GM21515 (cell line): ENCODE data around the gene CDC14B.
"Not testable (repeated sequence)": the region's sequence is repeated elsewhere in the genome, so short reads cannot be mapped to it uniquely, and the experiment has no call there.

ENCODE experiments used
- ATAC-seq: cut with Tn5 transposase; IDR thresholded peaks from one replicate; pipeline ENCODE4 v1.9.1; 2021; ENCODE audit not compliant: unreplicated experiment

The CDC14B gene

GRCh38 chr9:96626912-96627311, 7.3 kb upstream of the CDC14B start:
- no peak for ATAC-seq

- no peak for ATAC-seq
Observed at GRCh38 chr9:96621618-96622017, 2.0 kb upstream of the CDC14B start.

GRCh38 chr9:96620832-96621269, 1.2 kb upstream of the CDC14B start:
- ATAC-seq: no peak

GRCh38 chr9:96620181-96620514, 505 bp upstream of the CDC14B start:
- ATAC-seq: no peak

DNA sequence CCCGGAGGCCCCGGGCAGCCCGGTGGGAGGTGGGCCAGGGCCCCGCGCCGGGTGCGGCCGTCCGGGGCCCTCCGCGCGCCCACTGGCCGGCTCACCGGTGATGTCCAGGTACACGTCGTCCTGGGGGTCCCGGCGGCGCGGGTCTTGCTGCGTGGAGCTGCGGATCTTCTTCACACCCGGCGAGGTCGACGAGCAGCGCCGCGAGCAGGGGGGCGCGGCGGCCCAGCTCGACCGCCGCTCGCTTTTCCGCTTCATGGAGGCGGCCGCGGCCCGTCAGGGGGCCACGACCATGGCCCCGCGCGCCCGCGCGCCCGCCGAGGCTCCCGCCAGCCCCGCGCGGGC, 548 bp downstream of the CDC14B start:
- no peak for ATAC-seq

DNA sequence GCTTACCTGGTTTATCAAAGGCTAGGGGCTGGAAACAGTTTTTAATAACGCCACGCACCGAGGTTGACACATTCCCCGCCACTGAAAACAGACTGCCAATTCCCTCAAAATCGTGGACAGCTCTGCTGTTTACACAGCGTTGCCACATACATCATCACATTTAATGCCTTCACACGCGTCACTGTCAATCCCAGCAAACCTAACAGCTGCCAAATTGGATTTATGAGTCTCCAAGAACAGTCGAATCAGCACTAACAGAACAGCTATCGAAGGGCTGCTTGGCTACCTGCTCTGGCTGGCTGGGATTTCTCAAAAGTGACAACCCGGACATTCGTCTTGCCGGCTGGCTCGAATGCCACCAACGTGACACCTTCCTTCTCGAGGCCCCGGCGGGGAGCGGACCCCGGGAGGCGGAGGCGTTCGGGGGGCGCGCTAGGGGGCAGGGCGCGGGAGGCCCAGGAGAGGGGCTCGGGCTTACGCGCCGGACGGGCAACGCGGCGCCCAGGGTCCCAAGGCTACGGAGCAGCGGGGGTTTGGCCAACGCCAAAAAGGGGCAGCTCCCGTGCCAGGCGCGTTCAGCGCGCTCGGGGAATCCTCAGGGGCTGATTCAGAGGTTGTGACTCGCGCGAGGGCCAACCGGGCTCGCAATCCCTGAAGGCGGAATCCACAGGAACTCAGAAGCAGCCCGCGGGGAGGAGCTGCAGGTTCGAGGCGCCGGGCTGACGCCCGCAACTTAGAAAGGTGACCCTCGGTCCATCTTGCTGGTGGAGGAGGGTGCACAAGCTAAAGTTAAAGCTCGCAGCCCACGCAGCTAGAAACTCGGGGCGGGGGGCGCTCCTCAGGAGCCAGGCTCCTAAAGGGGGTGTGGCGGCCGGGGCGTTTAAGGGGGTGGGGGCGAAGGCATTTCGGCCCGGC, 1.2 kb downstream of the CDC14B start:
- ATAC-seq: no peak

- ATAC-seq: no peak
Observed at GRCh38 chr9:96617439-96618185, 2.0 kb downstream of the CDC14B start.

- no peak for ATAC-seq
Observed at GRCh38 chr9:96616817-96617438, 2.7 kb downstream of the CDC14B start.

GRCh38 chr9:96615411-96615810, 4.2 kb downstream of the CDC14B start:
- no peak for ATAC-seq

- not testable (repeated sequence) for ATAC-seq
Observed at GRCh38 chr9:96614664-96615063, 5.0 kb downstream of the CDC14B start.

DNA sequence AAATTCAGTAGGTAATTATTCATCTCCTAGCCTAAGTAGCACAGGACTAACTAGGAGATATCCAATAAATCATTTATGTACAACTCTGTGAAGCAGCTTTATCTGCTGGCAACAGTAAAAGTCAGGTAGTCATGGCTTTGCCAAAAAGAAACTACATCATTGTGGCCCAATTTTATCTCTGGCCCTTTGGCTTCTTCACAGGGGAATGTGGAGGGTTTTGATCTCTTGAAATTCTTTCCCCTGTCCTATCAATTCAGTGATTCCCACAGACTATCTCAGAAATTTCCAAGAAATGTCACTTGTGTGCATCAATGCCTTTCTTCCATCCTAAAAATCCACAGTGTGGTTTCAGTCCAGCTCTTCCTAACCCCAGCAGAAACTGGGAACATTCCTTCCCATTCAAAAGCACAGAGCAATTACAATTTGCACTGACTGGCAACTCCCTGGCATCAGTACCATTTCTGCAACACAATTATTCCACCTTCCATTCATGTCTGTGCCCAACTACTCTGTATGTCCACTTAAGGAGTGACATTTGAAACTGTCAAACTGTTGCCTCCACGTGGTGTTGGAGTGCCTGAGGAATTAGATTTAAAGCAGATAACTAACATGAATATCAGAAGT, 6.6 kb downstream of the CDC14B start:
- no peak for ATAC-seq

DNA sequence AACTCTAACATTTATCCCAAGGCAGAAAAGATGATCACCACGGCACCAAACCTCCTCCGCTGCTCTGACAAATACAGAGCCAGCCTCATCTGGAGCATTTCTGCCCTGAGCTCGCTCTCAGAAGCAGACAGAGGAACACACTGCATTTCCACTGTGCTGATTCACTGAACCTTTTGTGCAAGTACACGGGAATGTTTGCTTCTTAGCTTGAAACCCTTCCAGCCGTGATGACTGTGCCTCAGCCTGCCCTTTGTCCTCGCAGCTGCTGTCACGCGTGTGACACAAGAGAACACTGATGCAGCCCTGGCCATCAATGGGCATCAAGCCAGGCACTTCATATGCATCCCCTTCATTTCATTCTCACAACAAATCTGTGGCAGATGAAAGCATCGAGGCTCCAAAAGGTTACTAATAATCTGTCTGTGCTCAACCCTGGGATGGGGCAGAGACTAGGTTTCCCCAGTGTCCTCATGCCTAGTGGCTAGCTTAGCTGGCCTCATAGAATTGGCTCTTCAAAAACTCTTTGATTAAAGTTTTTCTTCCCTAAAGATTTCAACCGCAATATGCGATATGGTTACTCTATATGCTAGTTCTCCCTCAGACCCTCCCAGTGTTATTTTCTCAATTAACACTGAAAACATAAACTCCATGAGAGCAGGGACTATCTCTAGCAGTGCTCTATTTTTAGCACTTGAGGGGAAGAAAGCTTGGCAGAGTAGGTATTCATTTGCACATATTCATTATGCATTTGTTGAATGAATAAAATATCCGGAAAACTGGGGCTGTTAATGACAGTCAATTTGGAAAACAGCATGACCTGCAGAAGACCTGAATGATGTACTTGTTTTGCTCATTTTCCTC, 7.3 kb downstream of the CDC14B start:
- no peak for ATAC-seq

DNA sequence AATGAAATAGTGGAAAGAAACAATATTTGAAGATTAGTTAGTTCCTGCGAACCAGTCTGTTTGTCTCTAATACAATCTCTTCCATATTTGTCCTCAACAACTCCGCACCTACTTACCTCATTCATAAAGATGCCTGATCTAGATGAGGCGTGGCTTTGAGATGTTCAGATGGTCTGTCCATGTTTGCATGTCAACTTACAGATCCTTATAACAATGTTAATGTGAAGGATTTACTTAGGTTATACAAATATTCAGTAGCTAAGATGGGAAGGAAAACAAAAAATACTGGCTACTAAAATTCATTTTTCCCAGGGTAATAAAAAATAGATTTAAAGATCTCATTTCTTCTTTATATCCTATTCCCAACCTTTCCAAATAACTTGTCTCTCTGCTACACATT, 8.3 kb downstream of the CDC14B start:
- ATAC-seq: no peak

- ATAC-seq: no peak
Observed at GRCh38 chr9:96609732-96610131, 9.9 kb downstream of the CDC14B start.

DNA sequence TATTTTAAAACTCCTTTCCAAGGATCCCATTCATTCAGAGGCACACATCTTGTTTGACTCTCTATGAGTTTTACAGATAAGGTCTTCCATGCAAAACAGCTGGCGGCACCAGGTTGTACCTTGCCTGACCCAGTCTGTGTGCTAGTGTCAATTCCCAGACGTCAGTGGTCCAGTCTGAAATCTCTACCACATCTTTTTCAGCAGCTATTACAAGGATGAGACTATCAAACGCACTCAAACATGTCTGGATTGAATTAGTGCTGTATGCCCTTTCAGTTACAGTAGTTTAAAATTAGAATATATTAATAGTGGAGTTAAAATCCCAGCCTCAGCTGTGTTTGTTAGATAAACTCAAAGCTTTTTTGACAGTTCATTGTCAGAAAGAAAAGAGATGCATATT, 11.7 kb downstream of the CDC14B start:
- no peak for ATAC-seq

DNA sequence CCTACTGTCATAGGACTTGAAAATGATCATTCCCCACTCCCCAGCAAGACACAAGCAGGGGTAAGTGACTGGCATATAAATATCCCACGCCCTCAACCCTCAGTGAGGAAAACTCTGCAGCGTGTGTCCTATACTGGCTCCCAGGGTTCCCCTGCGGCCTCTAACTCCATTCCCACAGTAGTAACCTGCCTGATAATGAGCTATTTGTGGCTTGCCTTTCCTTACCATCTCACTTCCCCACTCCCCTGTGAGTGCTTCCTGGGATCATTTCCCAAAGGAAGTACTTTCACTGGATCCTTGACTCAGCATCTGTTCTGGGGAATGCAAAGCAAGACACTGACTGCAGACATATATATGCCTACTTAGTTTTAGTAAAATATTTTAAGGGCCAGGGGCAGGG, 14.3 kb downstream of the CDC14B start:
- no peak for ATAC-seq

DNA sequence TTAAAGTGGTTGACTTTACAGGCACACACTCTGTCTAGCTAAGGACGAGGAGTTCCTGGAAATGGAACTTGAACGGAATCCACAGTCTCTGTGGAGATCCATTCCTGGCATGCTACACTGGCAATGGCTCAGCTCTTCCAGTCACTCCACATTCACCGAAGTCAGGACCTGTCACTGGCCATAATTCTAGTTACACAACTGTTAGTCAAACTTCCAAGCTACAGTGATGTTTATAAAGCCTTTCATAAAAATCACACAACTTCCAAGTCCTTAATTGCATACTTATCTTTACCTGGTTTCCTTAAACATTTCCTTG, 15.7 kb downstream of the CDC14B start:
- ATAC-seq: no peak

- ATAC-seq: no peak
Observed at GRCh38 chr9:96603305-96604003, 16.2 kb downstream of the CDC14B start.

- no peak for ATAC-seq
Observed at GRCh38 chr9:96599298-96599697, 20.3 kb downstream of the CDC14B start.

DNA sequence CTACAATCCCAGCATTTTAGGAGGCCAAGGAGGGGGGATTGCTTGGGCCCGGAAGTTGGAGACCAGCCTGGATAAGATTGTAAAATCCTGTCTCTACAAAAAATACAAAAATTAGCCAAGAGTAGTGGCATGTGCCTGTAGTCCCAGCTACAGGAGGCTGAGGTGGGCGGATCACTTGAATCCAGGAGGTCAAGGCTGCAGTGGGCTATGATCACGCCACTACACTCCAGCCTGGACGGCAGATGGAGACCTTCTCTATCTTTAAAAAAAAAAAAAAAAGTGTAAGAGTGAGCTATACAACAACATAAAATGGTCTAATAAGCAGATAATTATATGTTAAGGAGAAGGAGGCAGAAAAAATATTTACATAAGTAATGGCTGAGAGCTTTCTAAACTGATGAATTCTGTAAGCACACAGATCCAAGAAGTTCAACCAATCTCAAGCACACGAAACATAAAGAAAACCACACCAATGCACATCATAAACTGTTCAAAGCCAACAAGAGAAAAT, 23.0 kb downstream of the CDC14B start:
- ATAC-seq: no peak
